PC-9 (cell line): ENCODE measurements around the gene SYNGR4. TPM values are rescaled to one million over a fixed set of nuclear protein-coding genes. Genes with fewer than 3 reads are reported as not detected.

ENCODE experiments used
- BruUV-seq: library from RNA; stranded (reverse); fragments of 400-500 nt; replicated peaks from 2 replicates; lab custom pipeline; 2021; lab: Mats Ljungman, UMichigan
- CTCF ChIA-PET: fragments of 300-600 bp; sonication (Branson Sonifier 250); formaldehyde crosslinking; loops from one replicate; lab custom pipeline; 2022; ENCODE audit warnings: antibody characterized with exemption; lab: Charles Lee
- POLR2A ChIA-PET: fragments of 300-600 bp; sonication (Branson Sonifier 250); formaldehyde crosslinking; loops from one replicate; lab custom pipeline; 2022; ENCODE audit warnings: antibody characterized with exemption; ENCODE audit not compliant: unreplicated experiment; lab: Charles Lee
- DNase-seq, 2 experiments: peaks; one replicate each; pipeline versions ENCODE4 v3.0.0 to v3.0.0-alpha.2; 2015 to 2022; ENCODE audit warnings: mixed read lengths in 1 of 2
- H2AFZ ChIP-seq: fragments of 200-600 bp; sonication (generic); 2 replicates; pipeline ENCODE4 v1.8.1; 2017; ENCODE audit warnings: antibody characterized with exemption
- H3F3A ChIP-seq: fragments of 200-600 bp; sonication (generic); 2 replicates; pipeline ENCODE4 v1.8.1; 2017; ENCODE audit warnings: antibody characterized with exemption, mild to moderate bottlenecking, low read depth; ENCODE audit not compliant: insufficient read depth
- H3K27ac ChIP-seq: fragments of 200-600 bp; sonication (generic); 2 replicates; pipeline ENCODE4 v1.6.1; 2016; ENCODE audit warnings: mixed run types
- H3K27me3 ChIP-seq: fragments of 200-600 bp; sonication (generic); 2 replicates; pipeline ENCODE4 v1.6.1; 2016; ENCODE audit warnings: low read depth, mixed run types; ENCODE audit not compliant: insufficient read depth
- H3K36me3 ChIP-seq: fragments of 200-600 bp; sonication (generic); 2 replicates; pipeline ENCODE4 v1.6.1; 2016; ENCODE audit warnings: low read depth, mixed run types
- H3K4me1 ChIP-seq: fragments of 200-600 bp; sonication (generic); replicated peaks from 2 replicates; pipeline ENCODE4 v1.6.1; 2016; ENCODE audit warnings: mixed run types; ENCODE audit not compliant: insufficient read depth
- H3K4me2 ChIP-seq: fragments of 200-600 bp; sonication (generic); 2 replicates; pipeline ENCODE4 v1.6.1; 2017; ENCODE audit warnings: mixed run types
- H3K4me3 ChIP-seq: fragments of 200-600 bp; sonication (generic); 2 replicates; pipeline ENCODE4 v1.6.1; 2016; ENCODE audit warnings: mixed run types
- H3K79me2 ChIP-seq: fragments of 200-600 bp; sonication (generic); 2 replicates; pipeline ENCODE4 v1.6.1; 2017; ENCODE audit warnings: low read depth, mixed run types
- H3K9me2 ChIP-seq: fragments of 200-600 bp; sonication (generic); 2 replicates; pipeline ENCODE4 v1.8.1; 2017; ENCODE audit warnings: mild to moderate bottlenecking; ENCODE audit not compliant: insufficient read depth
- H3K9me3 ChIP-seq: fragments of 200-600 bp; sonication (generic); 2 replicates; pipeline ENCODE4 v1.8.1; 2016; ENCODE audit warnings: low read depth; ENCODE audit not compliant: insufficient read depth
- H4K20me1 ChIP-seq: fragments of 200-600 bp; sonication (generic); 2 replicates; pipeline ENCODE4 v1.8.1; 2017; ENCODE audit not compliant: insufficient read depth
- EZH2 ChIP-seq: fragments of 200-600 bp; sonication (generic); IDR thresholded peaks from 2 replicates; pipeline ENCODE4 v1.8.0; 2017; ENCODE audit warnings: antibody characterized with exemption, low read depth
- intact Hi-C: fragments of 100-400 bp; cut with micrococcal nuclease; formaldehyde crosslinking; loops from one replicate; pipeline ENCODE4 v1.10.0; 2022; ENCODE audit not compliant: unreplicated experiment
- total RNA-seq: library from RNA; stranded (reverse); gene quantifications from 2 replicates; pipeline ENCODE4 v1.2.3, GENCODE V29; 2021
- TF ChIP-seq, protein P1 (sequence below): fragments of 200-600 bp; sonication (generic); conservative IDR thresholded peaks from 2 replicates; pipeline ENCODE4 v1.6.1; 2017; ENCODE audit warnings: mixed run types, antibody characterized with exemption, mild to moderate bottlenecking, moderate library complexity

The SYNGR4 gene
- total RNA-seq, 1 experiment from 2014 or later = 1.3 TPM

DNA sequence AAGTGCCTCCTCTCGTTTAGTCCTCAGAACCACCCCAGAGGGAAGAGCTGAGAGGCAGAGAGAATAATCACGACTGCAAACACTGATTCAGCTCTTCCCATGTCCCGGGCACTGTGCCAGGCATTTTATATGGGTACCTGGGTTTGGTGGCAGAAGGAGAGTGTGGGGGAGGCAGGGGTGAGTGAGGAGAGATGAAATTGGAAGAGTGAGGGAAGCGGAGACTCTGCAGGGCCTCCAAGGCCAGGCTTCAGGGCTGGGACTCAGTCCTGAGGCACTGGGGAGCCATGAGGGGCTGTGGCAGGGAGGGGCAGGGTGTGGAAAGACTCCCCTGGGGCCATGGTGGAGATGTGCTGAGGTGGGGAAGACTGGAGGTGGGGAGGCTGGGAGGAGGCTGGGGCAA lies 8.7 kb downstream of the SYNGR4 start:
- intact Hi-C loops = no loop called here
- no peaks in the 10 kb centered on the region for H3K79me2 ChIP-seq
- no peak overlapping the region for H3K4me2 ChIP-seq
- BruUV-seq = no TSS peak
- no peaks in the 10 kb centered on the region for H3K9me3 ChIP-seq
- no peaks in the 10 kb centered on the region for H3K9me2 ChIP-seq
- POLR2A ChIA-PET = interaction anchor here (0.7 kb wide), 1 partner anchor 10 kb away, joined by 4 read pairs; no protein-coding TSS in a partner anchor
- DNase-seq = no peak
- H3K36me3 ChIP-seq = no peaks in the 10 kb centered on the region
- peaks cover 13% of the 10 kb centered on the region for H3F3A ChIP-seq
- CTCF ChIA-PET = no interaction called here
- no peaks in the 10 kb centered on the region for H3K27me3 ChIP-seq
- H3K4me1 ChIP-seq = peaks cover 8% of the 10 kb centered on the region
- no peak overlapping the region for H3K4me3 ChIP-seq
- TF ChIP-seq EZH2 = no peak
- TF ChIP-seq, protein P1, sequence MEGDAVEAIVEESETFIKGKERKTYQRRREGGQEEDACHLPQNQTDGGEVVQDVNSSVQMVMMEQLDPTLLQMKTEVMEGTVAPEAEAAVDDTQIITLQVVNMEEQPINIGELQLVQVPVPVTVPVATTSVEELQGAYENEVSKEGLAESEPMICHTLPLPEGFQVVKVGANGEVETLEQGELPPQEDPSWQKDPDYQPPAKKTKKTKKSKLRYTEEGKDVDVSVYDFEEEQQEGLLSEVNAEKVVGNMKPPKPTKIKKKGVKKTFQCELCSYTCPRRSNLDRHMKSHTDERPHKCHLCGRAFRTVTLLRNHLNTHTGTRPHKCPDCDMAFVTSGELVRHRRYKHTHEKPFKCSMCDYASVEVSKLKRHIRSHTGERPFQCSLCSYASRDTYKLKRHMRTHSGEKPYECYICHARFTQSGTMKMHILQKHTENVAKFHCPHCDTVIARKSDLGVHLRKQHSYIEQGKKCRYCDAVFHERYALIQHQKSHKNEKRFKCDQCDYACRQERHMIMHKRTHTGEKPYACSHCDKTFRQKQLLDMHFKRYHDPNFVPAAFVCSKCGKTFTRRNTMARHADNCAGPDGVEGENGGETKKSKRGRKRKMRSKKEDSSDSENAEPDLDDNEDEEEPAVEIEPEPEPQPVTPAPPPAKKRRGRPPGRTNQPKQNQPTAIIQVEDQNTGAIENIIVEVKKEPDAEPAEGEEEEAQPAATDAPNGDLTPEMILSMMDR = no peak
- no peak overlapping the region for H3K27ac ChIP-seq
- no peaks in the 10 kb centered on the region for H4K20me1 ChIP-seq
- H2AFZ ChIP-seq = no peak overlapping the region

DNA sequence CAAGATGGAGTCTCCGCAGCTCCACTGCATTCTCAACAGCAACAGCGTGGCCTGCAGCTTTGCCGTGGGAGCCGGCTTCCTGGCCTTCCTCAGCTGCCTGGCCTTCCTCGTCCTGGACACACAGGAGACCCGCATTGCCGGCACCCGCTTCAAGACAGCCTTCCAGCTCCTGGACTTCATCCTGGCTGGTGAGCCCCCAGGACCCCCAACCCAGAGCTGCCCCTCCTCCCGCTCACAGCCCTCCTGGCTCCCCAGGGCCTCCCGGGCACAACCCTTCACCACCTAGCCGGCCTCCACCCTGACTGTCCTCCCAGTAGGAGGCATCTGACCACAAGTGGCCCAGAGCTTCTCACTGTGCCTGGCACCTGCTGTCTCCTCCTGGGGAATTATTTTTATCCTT lies 9.4 kb downstream of the SYNGR4 start:
- Histone ChIP-seq H3F3A (peaks cover 11% of the 10 kb centered on the region), H3K4me2 (no peak overlapping the region), H3K27ac (no peak overlapping the region), H3K9me2 (no peaks in the 10 kb centered on the region), H2AFZ (no peak overlapping the region), H3K79me2 (no peaks in the 10 kb centered on the region), H4K20me1 (no peaks in the 10 kb centered on the region), H3K9me3 (no peaks in the 10 kb centered on the region), H3K27me3 (no peaks in the 10 kb centered on the region), H3K4me3 (no peak overlapping the region), H3K4me1 (peaks cover 13% of the 10 kb centered on the region), H3K36me3 (no peaks in the 10 kb centered on the region)
- intact Hi-C loops = no loop called here
- POLR2A ChIA-PET = no interaction called here
- TF ChIP-seq, protein P1 = no peak
- TF ChIP-seq EZH2 = no peak
- no peak for DNase-seq
- no TSS peak for BruUV-seq
- CTCF ChIA-PET = interaction anchor here (0.5 to 0.6 kb wide), 3 partner anchors 88 to 447 kb away, joined by 3 to 5 read pairs (median 3); no protein-coding TSS in a partner anchor

DNA sequence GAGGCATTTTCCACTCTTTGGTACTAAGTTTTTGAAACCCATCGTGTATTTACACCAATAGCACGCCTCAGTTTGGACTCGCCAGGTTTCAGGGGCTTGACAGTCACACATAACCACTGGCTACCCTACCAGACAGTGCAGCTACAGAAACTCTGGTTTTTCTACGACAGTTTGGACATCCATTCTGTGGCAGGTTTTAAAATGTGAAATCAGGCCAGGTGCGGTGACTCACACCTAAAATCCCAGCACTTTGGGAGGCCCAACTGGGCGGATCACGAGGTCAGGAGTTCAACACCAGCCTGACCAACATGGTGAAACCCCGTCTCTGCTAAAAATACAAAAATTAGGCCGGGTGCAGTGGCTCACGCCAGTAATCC lies 14.0 kb downstream of the SYNGR4 start:
- intact Hi-C loops = no loop called here
- no peaks in the 10 kb centered on the region for H3K27me3 ChIP-seq
- CTCF ChIA-PET = no interaction called here

More for the DNA sequence above, 14.0 kb downstream of the SYNGR4 start:
- H3K79me2 ChIP-seq = no peaks in the 10 kb centered on the region
- H3K27ac ChIP-seq = no peak overlapping the region
- no TSS peak for BruUV-seq
- peaks cover 25% of the 10 kb centered on the region; the same call in 1 of the 2 replicates for H3F3A ChIP-seq
- H3K36me3 ChIP-seq = peaks cover 3% of the 10 kb centered on the region; the same call in 1 of the 2 replicates
- H3K4me2 ChIP-seq = no peak overlapping the region
- no peaks in the 10 kb centered on the region for H3K9me2 ChIP-seq
- DNase-seq = no peak
- no peaks in the 10 kb centered on the region for H4K20me1 ChIP-seq
- no peak overlapping the region for H3K4me3 ChIP-seq
- H2AFZ ChIP-seq = no peak overlapping the region
- TF ChIP-seq, protein P1 = no peak
- no peak for TF ChIP-seq EZH2
- POLR2A ChIA-PET = interaction anchor here (0.6 to 0.7 kb wide), 2 partner anchors 16 to 206 kb away, joined by 4 to 8 read pairs; no protein-coding TSS in a partner anchor
- H3K9me3 ChIP-seq = no peaks in the 10 kb centered on the region
- H3K4me1 ChIP-seq = 0 out of 2 replicates have a peak, but pooled peaks cover 7% of the 10 kb centered on the region
